GM23248 (cell line): ENCODE data around the gene HOXC11.

Experiments
- EZH2 ChIP-seq: fragments of 200-600 bp; sonication (generic); IDR thresholded peaks from 2 replicates; pipeline ENCODE4 v1.6.1; 2018; ENCODE audit warnings: antibody characterized with exemption, mild to moderate bottlenecking; ENCODE audit not compliant: insufficient read depth, poor library complexity, severe bottlenecking
- EZH2phosphoT487 ChIP-seq: fragments of 200-600 bp; sonication (generic); IDR thresholded peaks from 2 replicates; pipeline ENCODE4 v1.6.1; 2018; ENCODE audit warnings: antibody characterized with exemption, moderate library complexity, mild to moderate bottlenecking, low read depth; ENCODE audit not compliant: insufficient read depth

DNA sequence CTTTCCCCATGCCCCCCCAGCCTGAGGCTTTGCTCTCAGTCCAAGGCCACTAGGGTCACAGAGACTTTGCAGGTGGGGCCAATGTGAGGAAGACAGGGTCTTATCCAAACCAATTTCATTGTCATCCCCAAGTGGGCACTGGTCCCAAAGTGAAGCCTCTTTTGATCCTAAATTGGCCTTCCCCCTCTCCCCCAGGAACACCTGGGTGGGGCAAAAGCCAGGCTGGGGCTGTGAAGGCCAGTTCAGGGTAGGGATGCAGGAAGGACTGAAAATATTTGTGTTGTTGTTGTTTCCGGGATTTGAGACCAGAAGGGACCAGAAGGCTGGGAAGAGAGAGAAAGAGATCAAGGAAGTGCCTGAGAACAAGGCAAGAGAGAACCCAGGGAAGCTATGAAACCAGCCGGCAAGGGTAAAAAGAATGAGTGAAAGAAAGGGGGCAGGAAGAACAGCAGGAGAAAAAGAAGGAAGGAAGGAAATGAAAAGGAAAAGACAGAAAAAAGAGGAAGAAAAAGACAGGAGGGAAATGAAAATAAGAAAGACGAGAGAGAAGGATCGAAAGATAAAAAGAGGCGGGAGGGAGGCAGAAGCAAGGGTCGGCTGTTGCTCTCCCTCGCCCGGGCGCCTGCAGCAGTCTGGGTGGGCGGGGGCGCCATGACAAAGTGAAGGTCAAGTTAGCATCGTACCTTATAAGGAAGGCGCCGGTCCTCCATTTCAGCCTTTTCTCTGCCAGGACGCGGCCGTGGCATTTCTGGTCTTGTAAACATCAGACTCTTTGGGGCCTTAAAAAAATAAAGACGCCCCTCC, 7.4 kb upstream of the HOXC11 start:
- no peak for TF ChIP-seq EZH2phosphoT487
- peak; percentile 83 for TF ChIP-seq EZH2
